ENCODE data around the gene ICAM3.
A peak's percentile ranks its signal among the peaks of the same experiment; 100 is the strongest.

Gene ICAM3

GRCh38 chr19:10317857-10318462 lies 21.5 kb downstream of the ICAM3 start:
- DNase-seq: no peak

- no peak for DNase-seq
Observed at GRCh38 chr19:10317045-10317856, 22.2 kb downstream of the ICAM3 start.

GRCh38 chr19:10316229-10317044 lies 23.0 kb downstream of the ICAM3 start:
- no peak for DNase-seq

GRCh38 chr19:10315335-10316214 lies 23.8 kb downstream of the ICAM3 start, which contains the start of gene FDX2:
Gene FDX2 (minus strand): TSS chr19:10316015. CDS start chr19:10315996, 19 bp downstream.
- peak; percentile 95 for DNase-seq

- no peak for DNase-seq
Observed at GRCh38 chr19:10309423-10309822, 30.0 kb downstream of the ICAM3 start, which contains the start of gene ZGLP1. Gene ZGLP1 (minus strand): TSS chr19:10309815.

GRCh38 chr19:10306327-10306726 lies 33.1 kb downstream of the ICAM3 start:
- no peak for DNase-seq

- no peak for DNase-seq
Observed at GRCh38 chr19:10305139-10305806, 34.2 kb downstream of the ICAM3 start.

GRCh38 chr19:10299545-10300458 lies 39.6 kb downstream of the ICAM3 start:
- no peak for DNase-seq

GRCh38 chr19:10295847-10296591 lies 43.4 kb downstream of the ICAM3 start:
- DNase-seq: no peak

GRCh38 chr19:10295305-10295846 lies 44.0 kb downstream of the ICAM3 start:
- DNase-seq: peak; percentile 54

- DNase-seq: no peak
Observed at GRCh38 chr19:10294368-10294697, 45.1 kb downstream of the ICAM3 start.

GRCh38 chr19:10293637-10294367 lies 45.6 kb downstream of the ICAM3 start:
- DNase-seq: no peak

GRCh38 chr19:10292789-10293636 lies 46.4 kb downstream of the ICAM3 start:
- DNase-seq: no peak

- peak; percentile 71 for DNase-seq
Observed at GRCh38 chr19:10292206-10292788, 47.1 kb downstream of the ICAM3 start.

GRCh38 chr19:10291554-10292205 lies 47.7 kb downstream of the ICAM3 start:
- DNase-seq: no peak

- DNase-seq: peak; percentile 60
Observed at GRCh38 chr19:10290876-10291553, 48.4 kb downstream of the ICAM3 start.

All from stimulated activated CD4-positive, alpha-beta T cell treated with anti-CD3 and anti-CD28 coated beads, Interleukin-4, amount 100 ng/mL, for 1 hour (primary cell).